ENCODE data around the gene C14orf39.

DNA sequence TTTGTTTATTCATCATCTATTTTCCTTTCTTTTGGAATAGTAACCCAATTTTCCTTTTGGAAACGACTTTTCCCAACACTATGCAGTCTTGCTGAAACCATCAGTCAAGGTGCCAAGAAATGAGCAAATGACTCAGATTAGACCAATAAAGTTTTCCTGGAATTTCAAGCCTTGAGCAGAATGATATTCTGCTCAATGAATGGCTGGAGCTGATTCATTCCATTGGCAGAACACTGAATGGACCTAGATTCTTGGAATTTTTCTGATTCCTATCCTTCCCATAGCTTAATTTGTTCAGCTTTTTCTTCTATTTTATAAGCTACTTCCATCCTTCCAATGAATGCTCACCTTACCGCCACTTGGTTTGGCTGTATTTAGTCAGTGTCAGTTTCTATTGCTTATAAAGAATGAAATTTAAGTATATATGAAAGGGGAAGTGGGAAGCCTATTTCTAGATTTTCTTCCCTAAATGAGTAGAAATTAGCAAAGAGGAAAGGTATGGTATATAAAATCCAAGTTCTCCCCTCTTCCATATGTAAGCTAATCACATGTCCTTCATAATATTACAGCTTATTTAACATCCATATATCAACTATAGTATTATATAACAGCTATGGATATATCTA lies 89.0 kb downstream of the C14orf39 start:
- TF ChIP-seq CTCF (IDR thresholded peaks at IDR 0.05; ENCODE audit: insufficient read depth, low read length, poor library complexity, severe bottlenecking) (no peak), EZH2phosphoT487 (conservative IDR thresholded peaks at IDR 0.05; ENCODE audit: low read length) (no peak)

All from SU-DHL-6 (cell line).